OCI-LY3 (cell line): ENCODE measurements around the gene ZKSCAN1.

Source experiments
- H2AFZ ChIP-seq: fragments of 200-600, 300-600 bp; shearing (Covaris generic); 2 replicates; pipeline ENCODE4 v1.6.0; 2014; ENCODE audit warnings: antibody characterized with exemption, low read depth, low read length
- H3K27ac ChIP-seq: fragments of 200-600, 300-600 bp; sonication (generic); 2 replicates; pipeline ENCODE4 v1.5.1; 2014; ENCODE audit warnings: mild to moderate bottlenecking, low read length, moderate library complexity, mixed read lengths
- H3K27me3 ChIP-seq: fragments of 200-600, 300-600 bp; sonication (generic); 2 replicates; pipeline ENCODE4 v1.6.1; 2014; ENCODE audit warnings: low read depth, low read length, mixed read lengths
- H3K36me3 ChIP-seq: fragments of 200-600, 300-600 bp; sonication (generic); replicated peaks from 2 replicates; pipeline ENCODE3; 2014; ENCODE audit warnings: low read depth, low read length, mixed read lengths
- H3K4me1 ChIP-seq: fragments of 300-600, 200-600 bp; sonication (generic); 2 replicates; pipeline ENCODE4 v1.6.1; 2014; ENCODE audit warnings: low read length, mixed read lengths
- H3K4me2 ChIP-seq: fragments of 200-600, 300-600 bp; sonication (generic); 2 replicates; pipeline ENCODE4 v1.6.1; 2014; ENCODE audit warnings: low read length, mixed read lengths
- H3K4me3 ChIP-seq: fragments of 300-600, 200-600 bp; sonication (generic); 2 replicates; pipeline ENCODE4 v1.5.1; 2014; ENCODE audit warnings: antibody characterized with exemption, mild to moderate bottlenecking, low read length, moderate library complexity
- H3K79me2 ChIP-seq: fragments of 300-600, 200-600 bp; shearing (Covaris generic); 2 replicates; pipeline ENCODE4 v1.6.1; 2014; ENCODE audit warnings: mild to moderate bottlenecking, low read length, mixed read lengths
- H3K9ac ChIP-seq: fragments of 300-600, 200-600 bp; shearing (Covaris generic); 2 replicates; pipeline ENCODE4 v1.6.0; 2014; ENCODE audit warnings: mild to moderate bottlenecking, low read length, moderate library complexity
- H3K9me3 ChIP-seq: fragments of 200-600, 300-600 bp; shearing (Covaris generic); 2 replicates; pipeline ENCODE4 v1.6.1; 2014; ENCODE audit warnings: low read length, mixed read lengths; ENCODE audit not compliant: insufficient read depth
- H4K20me1 ChIP-seq: fragments of 200-600, 300-600 bp; sonication (generic); 2 replicates; pipeline ENCODE4 v1.6.1; 2016; ENCODE audit warnings: low read length, mixed read lengths; ENCODE audit not compliant: insufficient read depth
- EZH2phosphoT487 ChIP-seq: fragments of 200-600 bp; shearing (Covaris generic); IDR thresholded peaks from 2 replicates; pipeline ENCODE4 v1.6.1; 2018; ENCODE audit warnings: antibody characterized with exemption, mixed run types, low read depth
- TF ChIP-seq, protein P1 (sequence below): fragments of 200-600, 300-600 bp; sonication (generic); IDR thresholded peaks from 2 replicates; pipeline ENCODE4 v1.5.1; 2014; ENCODE audit warnings: antibody characterized with exemption, low read length, low read depth

The ZKSCAN1 gene

GRCh38 chr7:100071018-100071723, 55.8 kb downstream of the ZKSCAN1 start:
- no peaks in the 10 kb centered on the region for H3K27me3 ChIP-seq
- peaks cover 4% of the 10 kb centered on the region; the same call in 1 of the 2 replicates for H3K79me2 ChIP-seq
- H2AFZ ChIP-seq, result no peak overlapping the region
- H4K20me1 ChIP-seq, result no peaks in the 10 kb centered on the region
- no peak overlapping the region for H3K4me2 ChIP-seq
- no peak overlapping the region for H3K9ac ChIP-seq
- H3K27ac ChIP-seq, result no peak overlapping the region
- no peak overlapping the region for H3K4me3 ChIP-seq
- H3K36me3 ChIP-seq, result peaks cover 69% of the 10 kb centered on the region
- TF ChIP-seq, protein P1, sequence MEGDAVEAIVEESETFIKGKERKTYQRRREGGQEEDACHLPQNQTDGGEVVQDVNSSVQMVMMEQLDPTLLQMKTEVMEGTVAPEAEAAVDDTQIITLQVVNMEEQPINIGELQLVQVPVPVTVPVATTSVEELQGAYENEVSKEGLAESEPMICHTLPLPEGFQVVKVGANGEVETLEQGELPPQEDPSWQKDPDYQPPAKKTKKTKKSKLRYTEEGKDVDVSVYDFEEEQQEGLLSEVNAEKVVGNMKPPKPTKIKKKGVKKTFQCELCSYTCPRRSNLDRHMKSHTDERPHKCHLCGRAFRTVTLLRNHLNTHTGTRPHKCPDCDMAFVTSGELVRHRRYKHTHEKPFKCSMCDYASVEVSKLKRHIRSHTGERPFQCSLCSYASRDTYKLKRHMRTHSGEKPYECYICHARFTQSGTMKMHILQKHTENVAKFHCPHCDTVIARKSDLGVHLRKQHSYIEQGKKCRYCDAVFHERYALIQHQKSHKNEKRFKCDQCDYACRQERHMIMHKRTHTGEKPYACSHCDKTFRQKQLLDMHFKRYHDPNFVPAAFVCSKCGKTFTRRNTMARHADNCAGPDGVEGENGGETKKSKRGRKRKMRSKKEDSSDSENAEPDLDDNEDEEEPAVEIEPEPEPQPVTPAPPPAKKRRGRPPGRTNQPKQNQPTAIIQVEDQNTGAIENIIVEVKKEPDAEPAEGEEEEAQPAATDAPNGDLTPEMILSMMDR, result no peak
- no peak for TF ChIP-seq EZH2phosphoT487
- peaks cover 14% of the 10 kb centered on the region; the same call in 1 of the 2 replicates for H3K9me3 ChIP-seq
- H3K4me1 ChIP-seq, result no peaks in the 10 kb centered on the region

GRCh38 chr7:100072462-100072861, 57.1 kb downstream of the ZKSCAN1 start:
- H3K27ac ChIP-seq, result no peak overlapping the region
- H3K36me3 ChIP-seq, result peaks cover 72% of the 10 kb centered on the region
- H4K20me1 ChIP-seq, result no peaks in the 10 kb centered on the region
- no peak for TF ChIP-seq EZH2phosphoT487
- TF ChIP-seq, protein P1, result no peak
- no peaks in the 10 kb centered on the region for H3K4me1 ChIP-seq
- no peaks in the 10 kb centered on the region for H3K27me3 ChIP-seq
- H3K79me2 ChIP-seq, result peaks cover 15% of the 10 kb centered on the region
- no peak overlapping the region for H2AFZ ChIP-seq
- no peak overlapping the region for H3K9ac ChIP-seq
- no peak overlapping the region for H3K4me2 ChIP-seq
- peaks cover 14% of the 10 kb centered on the region; the same call in 1 of the 2 replicates for H3K9me3 ChIP-seq
- H3K4me3 ChIP-seq, result no peak overlapping the region

DNA sequence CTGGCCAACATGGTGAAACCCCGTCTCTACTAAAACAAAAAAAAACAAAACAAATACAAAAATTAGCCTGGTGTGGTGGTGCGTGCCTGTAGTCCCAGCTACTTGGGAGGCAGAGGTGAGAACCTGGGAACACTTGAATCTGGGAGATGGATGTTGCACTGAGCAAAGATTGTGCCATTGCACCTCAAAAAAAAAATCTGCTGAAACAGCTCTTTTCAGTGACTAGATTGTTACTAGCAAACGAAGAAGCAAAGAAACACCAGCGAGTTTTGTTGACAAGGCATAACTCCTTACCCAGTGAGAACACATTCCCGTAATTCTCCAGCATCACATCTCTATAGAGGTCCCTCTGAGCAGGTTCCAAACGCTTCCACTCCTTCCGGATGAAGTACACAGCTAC, 59.4 kb downstream of the ZKSCAN1 start:
- Histone ChIP-seq H3K9ac (no peak overlapping the region), H3K4me1 (no peaks in the 10 kb centered on the region), H3K4me3 (no peak overlapping the region), H3K9me3 (peaks cover 14% of the 10 kb centered on the region; the same call in 1 of the 2 replicates), H3K79me2 (peaks cover 39% of the 10 kb centered on the region), H3K4me2 (no peak overlapping the region), H3K27me3 (no peaks in the 10 kb centered on the region), H4K20me1 (no peaks in the 10 kb centered on the region), H3K36me3 (peaks cover 75% of the 10 kb centered on the region), H2AFZ (no peak overlapping the region), H3K27ac (no peak overlapping the region)
- TF ChIP-seq, protein P1, result no peak
- no peak for TF ChIP-seq EZH2phosphoT487

DNA sequence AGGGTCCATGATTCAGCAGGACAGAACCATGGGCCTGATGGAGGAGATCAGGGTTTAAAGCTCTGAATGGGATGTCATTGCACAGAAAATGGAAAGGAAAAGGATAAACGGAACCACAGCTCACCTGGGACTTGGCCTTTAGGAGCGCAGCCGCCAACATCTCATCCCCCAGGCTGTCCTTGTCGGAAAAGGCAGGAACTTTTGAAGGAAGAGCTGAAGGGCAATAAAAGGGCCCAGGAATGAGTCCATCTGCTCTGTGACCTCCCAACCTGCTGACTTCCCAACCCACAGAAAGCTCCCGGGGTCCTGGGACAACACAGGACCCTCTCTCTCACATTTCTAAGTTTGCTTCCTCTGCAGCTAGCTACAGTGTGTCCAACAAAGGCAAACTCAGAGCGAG, 60.0 kb downstream of the ZKSCAN1 start:
- TF ChIP-seq, protein P1, result no peak
- no peak for TF ChIP-seq EZH2phosphoT487
- Histone ChIP-seq H4K20me1 (no peaks in the 10 kb centered on the region), H3K4me2 (no peak overlapping the region), H3K4me3 (no peak overlapping the region), H3K27ac (no peak overlapping the region), H2AFZ (no peak overlapping the region), H3K36me3 (peaks cover 73% of the 10 kb centered on the region), H3K27me3 (no peaks in the 10 kb centered on the region), H3K79me2 (peaks cover 45% of the 10 kb centered on the region), H3K4me1 (peaks cover 5% of the 10 kb centered on the region; the same call in 1 of the 2 replicates), H3K9me3 (peaks cover 14% of the 10 kb centered on the region; the same call in 1 of the 2 replicates), H3K9ac (no peak overlapping the region)
